Fibroblast of the aortic adventitia (primary cell): ENCODE data around the gene ARF5. TPM values are rescaled to one million over a fixed set of nuclear protein-coding genes. Genes with fewer than 3 reads are reported as not detected.

Experiments
- DNase-seq: peaks from one replicate; pipeline ENCODE4 v3.0.0-alpha.2; 2010; ENCODE audit warnings: low read depth
- H3K4me3 ChIP-seq: 2 replicates; pipeline ENCODE4 v1.5.1; 2011; ENCODE audit warnings: low read depth, mild to moderate bottlenecking, control low read depth, low read length, moderate library complexity
- CTCF ChIP-seq: IDR thresholded peaks from 2 replicates; pipeline ENCODE4 v1.5.1; 2011; ENCODE audit warnings: mild to moderate bottlenecking, low read length, control low read depth, inconsistent platforms; ENCODE audit not compliant: insufficient read depth
- total RNA-seq: library from RNA; depleted of rRNA; stranded (reverse); fragments of >200 nt; gene quantifications from 2 replicates; pipeline ENCODE4 v1.2.3, GENCODE V29; 2012; ENCODE audit warnings: low replicate concordance

ARF5 gene
- total RNA-seq, 1 donor: 105 TPM

DNA sequence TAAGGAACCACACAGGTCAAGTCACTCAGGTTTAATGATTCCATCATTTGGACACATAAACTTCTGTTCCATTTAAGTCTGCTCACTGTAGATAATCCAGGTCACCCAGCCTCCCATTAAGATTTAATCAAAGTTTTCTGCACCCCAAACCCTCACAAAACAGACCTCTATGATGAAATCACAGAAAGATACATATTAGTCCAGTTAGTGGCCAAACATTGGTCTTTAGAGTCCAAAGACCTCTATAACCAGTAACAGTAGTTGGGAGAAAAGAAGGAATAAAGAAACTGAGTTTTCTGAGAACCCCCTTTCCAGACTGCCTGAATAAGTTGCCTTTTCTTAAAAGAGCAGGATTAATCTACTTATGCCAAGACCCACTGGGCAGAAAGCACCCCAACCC, 7.6 kb upstream of the ARF5 start:
- no peak for TF ChIP-seq CTCF
- H3K4me3 ChIP-seq: no peak overlapping the region
- DNase-seq: no peak

DNA sequence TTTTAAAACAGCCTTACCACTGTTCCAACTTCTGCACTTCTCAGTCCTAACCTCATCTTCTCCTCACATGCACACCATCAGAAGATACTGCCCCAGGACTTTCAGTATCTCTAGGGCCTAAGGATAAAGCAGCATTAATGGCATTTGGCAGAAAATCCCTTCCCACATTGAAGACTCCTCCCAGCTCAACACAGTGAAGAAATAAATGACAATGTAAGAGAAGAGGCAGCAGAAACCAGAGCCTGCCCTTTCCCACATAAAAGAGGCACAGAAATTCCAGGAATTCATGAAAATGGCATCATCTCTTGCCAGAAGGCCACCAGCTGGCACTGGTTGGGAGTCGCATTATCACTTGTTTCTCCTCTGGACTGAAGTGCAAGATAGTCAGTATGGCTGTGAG, 6.5 kb upstream of the ARF5 start:
- peak; percentile 23 for DNase-seq
- no peak for TF ChIP-seq CTCF
- no peak overlapping the region for H3K4me3 ChIP-seq

GRCh38 chr7:127582361-127582760, 5.8 kb upstream of the ARF5 start:
- DNase-seq: peak; percentile 30
- peak overlapping the region; percentile 10 for H3K4me3 ChIP-seq
- TF ChIP-seq CTCF: no peak

DNA sequence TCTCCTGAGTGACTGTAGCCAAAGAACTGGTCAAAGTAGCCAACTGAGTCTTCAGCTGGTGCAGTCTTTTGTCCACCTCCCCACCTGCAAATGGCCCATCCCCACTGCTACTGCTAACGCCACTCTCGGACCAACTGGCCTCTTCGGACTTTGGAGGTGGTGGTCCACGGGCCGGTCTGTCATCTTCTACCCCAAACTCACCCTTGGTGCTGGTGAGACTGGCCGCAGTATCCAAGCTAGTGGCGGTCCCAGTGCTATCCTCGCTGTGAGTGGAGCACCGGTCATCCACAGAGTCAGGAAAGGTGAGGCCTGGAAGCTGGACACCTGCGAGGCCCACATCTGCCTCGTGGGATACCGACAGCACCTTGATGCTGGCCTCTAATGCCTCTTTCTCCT, 3.6 kb upstream of the ARF5 start:
- H3K4me3 ChIP-seq: peak overlapping the region; percentile 92
- no peak for DNase-seq
- no peak for TF ChIP-seq CTCF

- H3K4me3 ChIP-seq: peak within 1 kb of the TSS; percentile 92
- TF ChIP-seq CTCF: no peak
- peak; percentile 88 for DNase-seq
Observed at GRCh38 chr7:127585044-127585953, 2.9 kb upstream of the ARF5 start, which contains the start of gene GCC1. GCC1 (minus strand) TSS chr7:127585596; CDS start chr7:127585182, 414 bp downstream.

GRCh38 chr7:127586346-127586745, 1.9 kb upstream of the ARF5 start:
- TF ChIP-seq CTCF: no peak
- no peak overlapping the region for H3K4me3 ChIP-seq
- DNase-seq: no peak
